ENCODE data around the gene IL22.

- TF ChIP-seq CTCF (IDR thresholded peaks at IDR 0.05) (no peak), ESRRA (CRISPR knock-in tag; IDR thresholded peaks at IDR 0.05; ENCODE audit: borderline replicate concordance) (no peak), E2F5 (CRISPR knock-in tag; IDR thresholded peaks at IDR 0.05) (no peak), NR3C1 (CRISPR knock-in tag; conservative IDR thresholded peaks at IDR 0.05; ENCODE audit: low read depth) (no peak), USF1 (CRISPR knock-in tag; IDR thresholded peaks at IDR 0.05) (no peak)
- TF ChIP-seq, protein P1, sequence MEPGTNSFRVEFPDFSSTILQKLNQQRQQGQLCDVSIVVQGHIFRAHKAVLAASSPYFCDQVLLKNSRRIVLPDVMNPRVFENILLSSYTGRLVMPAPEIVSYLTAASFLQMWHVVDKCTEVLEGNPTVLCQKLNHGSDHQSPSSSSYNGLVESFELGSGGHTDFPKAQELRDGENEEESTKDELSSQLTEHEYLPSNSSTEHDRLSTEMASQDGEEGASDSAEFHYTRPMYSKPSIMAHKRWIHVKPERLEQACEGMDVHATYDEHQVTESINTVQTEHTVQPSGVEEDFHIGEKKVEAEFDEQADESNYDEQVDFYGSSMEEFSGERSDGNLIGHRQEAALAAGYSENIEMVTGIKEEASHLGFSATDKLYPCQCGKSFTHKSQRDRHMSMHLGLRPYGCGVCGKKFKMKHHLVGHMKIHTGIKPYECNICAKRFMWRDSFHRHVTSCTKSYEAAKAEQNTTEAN (CRISPR knock-in tag; IDR thresholded peaks at IDR 0.05): no peak
- TF ChIP-seq, protein P2, sequence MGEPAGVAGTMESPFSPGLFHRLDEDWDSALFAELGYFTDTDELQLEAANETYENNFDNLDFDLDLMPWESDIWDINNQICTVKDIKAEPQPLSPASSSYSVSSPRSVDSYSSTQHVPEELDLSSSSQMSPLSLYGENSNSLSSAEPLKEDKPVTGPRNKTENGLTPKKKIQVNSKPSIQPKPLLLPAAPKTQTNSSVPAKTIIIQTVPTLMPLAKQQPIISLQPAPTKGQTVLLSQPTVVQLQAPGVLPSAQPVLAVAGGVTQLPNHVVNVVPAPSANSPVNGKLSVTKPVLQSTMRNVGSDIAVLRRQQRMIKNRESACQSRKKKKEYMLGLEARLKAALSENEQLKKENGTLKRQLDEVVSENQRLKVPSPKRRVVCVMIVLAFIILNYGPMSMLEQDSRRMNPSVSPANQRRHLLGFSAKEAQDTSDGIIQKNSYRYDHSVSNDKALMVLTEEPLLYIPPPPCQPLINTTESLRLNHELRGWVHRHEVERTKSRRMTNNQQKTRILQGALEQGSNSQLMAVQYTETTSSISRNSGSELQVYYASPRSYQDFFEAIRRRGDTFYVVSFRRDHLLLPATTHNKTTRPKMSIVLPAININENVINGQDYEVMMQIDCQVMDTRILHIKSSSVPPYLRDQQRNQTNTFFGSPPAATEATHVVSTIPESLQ (CRISPR knock-in tag; IDR thresholded peaks at IDR 0.05): no peak
Measured at GRCh38 chr12:68269779-68270178, 16.4 kb upstream of the IL22 start.
